NCI-H748 (cell line): Measurements from ENCODE around the gene PRICKLE3.
"Not testable (repeated sequence)": the region's sequence is repeated elsewhere in the genome, so short reads cannot be mapped to it uniquely, and the experiment has no call there.

Experiments used
- DNase-seq: peaks from one replicate; lab custom pipeline; 2025; ENCODE audit not compliant: unreplicated experiment; lab: John Stamatoyannopoulos, UW

Gene PRICKLE3

DNA sequence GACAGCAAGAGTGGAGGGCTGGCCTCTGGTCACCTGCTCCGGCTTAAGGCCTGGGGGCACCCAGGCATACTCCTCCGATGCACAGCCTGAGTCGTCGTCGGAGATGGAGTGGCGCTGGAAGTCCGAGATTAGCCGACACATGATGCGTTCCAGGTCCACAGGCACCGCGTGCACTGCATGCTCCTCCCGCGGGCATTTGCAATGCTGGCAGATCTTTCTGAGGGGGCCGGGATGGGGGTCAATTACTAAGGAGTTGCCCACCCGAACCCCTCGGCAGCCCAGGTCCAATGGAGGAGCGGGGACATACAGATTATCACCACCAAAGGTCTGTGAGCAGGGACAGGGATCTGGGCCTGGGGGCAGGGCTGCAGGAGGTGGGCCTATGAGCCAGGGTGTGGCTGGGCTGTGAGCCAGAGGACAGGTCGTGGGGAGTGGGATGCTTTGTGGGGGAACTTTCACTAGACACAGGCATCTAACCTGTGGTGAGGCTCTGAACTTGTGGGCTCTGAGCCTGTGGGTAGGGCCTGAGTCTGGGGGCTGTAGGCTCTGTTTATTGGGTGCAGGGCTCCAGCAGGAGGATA is 2.4 kb downstream of the PRICKLE3 start:
- no peak for DNase-seq

GRCh38 chrX:49179358-49179757 is 6.8 kb downstream of the PRICKLE3 start:
- DNase-seq: no peak

DNA sequence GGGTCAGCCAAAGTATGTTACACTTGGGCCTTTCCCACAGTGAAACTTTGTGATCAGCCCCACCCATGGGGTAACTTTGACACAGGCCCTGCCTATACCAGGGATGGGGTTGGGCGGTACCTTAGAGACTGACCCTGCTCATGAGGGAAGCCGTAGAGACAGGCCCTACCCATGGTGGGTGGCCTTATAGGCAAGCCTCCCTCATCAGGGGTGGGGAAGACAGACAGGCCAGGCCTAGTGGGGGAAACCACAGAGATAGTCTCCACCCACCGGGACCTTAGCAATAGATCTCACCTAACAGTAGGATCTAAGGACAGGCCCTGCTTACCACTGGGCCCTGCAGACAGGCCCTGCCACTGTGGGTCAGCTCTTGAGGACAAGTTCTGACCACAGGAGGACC is 7.6 kb downstream of the PRICKLE3 start:
- no peak for DNase-seq

DNA sequence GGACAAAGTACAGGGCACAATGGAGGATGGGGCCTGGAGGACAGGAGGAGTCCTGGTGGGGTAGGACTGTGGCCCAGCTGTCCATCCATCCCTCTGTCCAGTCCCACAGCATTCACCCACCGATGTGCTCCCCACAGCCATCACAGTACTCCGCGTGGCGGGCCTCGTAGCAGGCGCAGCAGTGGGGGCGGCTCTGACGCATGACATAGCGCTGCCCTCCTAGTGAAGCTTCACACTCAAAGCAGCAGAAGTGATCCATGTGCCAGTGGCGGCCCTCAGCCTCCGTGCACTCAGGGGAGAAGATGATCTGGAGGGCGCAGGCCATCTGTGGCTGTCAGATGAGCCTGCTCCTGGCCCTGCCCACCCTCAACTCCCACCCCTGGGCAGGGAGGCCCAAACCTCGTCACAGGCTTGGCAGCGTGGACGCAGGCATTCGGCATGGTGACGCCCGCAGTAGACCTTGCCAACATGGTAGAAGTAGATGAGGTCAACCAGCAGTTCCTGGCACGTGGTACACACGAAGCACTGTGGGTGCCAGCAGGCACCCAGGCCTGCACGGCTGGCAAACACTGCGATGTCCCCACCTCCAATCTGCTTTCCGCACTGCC is 8.2 kb downstream of the PRICKLE3 start:
- no peak for DNase-seq

DNA sequence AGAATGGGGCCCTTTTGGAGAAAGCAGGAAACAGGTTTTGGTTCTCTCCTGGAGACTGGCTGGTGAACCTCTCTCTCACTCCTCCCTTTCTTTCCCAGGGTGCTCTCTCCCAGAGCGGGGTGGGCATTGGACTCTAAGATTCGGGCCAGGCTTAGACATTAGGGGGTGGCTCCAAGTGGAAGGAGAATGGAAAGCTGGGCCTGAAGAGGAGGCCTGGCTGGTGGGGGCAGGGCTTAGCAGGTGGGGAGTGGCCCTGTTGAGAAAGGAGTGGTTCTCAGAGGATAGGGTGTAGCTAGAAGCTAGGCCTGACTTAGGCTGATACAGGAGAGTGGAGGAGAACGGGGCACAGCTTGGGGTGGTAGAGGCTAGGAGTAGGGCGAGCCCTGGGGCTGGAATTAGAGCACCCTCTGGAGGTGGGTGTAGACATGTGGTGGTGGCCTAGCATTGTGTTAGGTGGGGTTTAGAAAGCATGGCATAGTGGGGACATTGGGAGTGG is 8.8 kb downstream of the PRICKLE3 start:
- no peak for DNase-seq

GRCh38 chrX:49176421-49177326 is 9.5 kb downstream of the PRICKLE3 start:
- DNase-seq: no peak

- DNase-seq: no peak
Measured at GRCh38 chrX:49175435-49176274, 10.5 kb downstream of the PRICKLE3 start.

GRCh38 chrX:49174723-49175122 is 11.4 kb downstream of the PRICKLE3 start:
- no peak for DNase-seq

- not testable (repeated sequence) for DNase-seq
Measured at GRCh38 chrX:49173544-49173943, 12.6 kb downstream of the PRICKLE3 start.

DNA sequence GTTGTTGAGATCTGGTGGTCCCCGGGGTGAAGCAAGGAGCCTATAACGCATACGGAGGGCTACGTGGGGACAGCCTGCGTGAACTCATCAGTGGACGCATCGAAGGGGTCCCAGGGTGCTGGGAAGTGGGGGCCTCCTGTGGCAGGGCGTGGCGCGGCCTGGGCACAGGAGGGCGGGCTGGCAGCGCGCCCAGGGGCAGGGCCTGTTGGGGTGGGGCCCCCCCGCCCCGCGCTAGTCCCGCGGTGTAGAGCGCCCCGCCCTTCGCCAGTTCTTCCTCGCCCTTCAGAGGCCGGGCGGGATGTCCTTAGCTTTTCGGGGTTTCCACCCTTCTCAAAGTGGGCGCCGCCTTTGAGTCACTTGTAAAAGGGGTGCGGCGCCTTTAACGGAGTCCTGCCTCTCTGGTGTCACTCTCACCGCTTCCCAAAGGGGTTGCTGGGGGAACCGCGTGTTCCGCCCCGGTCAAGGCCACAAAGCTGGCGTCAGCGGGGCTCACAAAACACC is 13.8 kb downstream of the PRICKLE3 start:
- DNase-seq: peak; percentile 72

DNA sequence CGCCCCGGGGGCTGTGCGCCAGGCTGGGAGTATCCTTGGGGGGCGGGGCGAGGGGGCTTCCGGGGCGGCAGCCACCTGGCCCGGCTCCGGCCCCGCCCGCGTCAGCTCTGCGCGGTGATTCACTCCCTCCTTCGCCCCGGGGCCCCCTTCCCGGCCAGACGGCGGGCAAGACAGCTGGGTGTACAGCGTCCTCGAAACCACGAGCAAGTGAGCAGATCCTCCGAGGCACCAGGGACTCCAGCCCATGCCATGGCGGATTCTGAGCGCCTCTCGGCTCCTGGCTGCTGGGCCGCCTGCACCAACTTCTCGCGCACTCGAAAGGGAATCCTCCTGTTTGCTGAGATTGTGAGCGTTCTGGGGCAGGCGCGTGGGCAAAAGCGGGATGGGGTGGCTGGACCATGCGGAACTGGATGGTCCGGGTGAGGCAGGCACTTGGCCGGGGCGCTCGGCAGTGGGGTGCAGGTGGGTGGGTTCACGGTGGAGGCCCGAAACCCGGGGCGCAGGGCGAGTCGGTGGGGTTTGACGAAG is 14.4 kb downstream of the PRICKLE3 start, which contains the start of gene PLP2:
PLP2 (plus strand) TSS at position 147 of the 528 bp plus-strand sequence; CDS start at position 250, 103 bp downstream.
- DNase-seq: peak; percentile 53

DNA sequence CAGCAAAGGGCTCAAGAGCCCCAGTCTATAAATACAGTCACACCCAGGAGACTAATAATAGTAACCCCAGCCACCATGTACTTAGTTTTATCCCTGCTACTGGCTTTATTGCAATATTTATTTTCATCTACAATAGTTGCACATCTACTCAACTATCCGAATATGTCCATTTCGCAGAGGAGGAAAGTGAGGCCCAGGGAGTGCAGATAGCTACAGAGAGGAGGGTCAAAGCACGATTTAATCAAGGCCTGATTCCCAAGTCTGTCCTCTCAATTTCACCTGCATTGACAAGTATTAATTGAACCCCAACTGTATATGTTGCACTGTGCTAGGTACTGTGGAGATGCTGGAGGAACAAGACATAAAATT is 18.4 kb downstream of the PRICKLE3 start:
- no peak for DNase-seq

DNA sequence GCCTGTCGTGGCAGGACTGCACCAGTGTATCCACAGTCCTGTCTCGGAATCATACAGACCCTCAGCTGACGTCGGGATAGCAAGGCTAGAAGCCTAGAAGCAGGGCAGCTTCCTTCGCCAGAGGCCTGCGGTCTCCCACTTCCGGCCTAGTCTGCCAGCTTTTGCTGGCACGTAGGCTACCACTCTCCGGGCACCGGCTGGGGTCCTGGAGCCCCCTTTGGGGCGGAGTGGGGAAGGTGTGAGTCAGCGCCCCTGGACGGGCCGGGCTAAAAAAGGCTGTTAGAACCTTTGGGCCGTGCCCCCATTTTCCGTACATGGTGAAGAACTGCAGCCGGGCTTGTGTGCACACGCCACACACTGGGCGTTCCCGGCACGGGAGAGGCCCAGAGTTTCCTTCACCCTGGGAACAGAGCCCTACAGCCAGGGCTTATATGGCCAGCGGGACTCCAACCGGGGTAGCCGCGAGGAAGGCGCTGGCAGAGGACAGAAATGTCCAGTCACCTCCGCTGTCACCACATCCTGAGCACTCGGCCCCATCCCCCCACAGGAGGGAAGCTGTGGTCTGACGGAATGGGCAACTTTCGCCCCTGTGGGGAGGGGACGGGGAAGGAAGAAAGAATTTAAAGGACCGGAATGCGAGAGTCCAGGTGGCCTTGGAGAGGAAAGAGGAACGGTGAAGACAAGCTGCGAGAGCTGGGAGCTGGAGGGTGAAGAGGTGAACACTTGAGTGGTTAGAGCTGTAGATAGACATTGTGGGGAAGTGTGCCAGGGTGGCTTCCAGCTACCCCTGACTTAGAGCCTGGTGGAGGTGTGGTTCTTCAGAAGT is 19.0 kb downstream of the PRICKLE3 start:
- peak; percentile 48 for DNase-seq

DNA sequence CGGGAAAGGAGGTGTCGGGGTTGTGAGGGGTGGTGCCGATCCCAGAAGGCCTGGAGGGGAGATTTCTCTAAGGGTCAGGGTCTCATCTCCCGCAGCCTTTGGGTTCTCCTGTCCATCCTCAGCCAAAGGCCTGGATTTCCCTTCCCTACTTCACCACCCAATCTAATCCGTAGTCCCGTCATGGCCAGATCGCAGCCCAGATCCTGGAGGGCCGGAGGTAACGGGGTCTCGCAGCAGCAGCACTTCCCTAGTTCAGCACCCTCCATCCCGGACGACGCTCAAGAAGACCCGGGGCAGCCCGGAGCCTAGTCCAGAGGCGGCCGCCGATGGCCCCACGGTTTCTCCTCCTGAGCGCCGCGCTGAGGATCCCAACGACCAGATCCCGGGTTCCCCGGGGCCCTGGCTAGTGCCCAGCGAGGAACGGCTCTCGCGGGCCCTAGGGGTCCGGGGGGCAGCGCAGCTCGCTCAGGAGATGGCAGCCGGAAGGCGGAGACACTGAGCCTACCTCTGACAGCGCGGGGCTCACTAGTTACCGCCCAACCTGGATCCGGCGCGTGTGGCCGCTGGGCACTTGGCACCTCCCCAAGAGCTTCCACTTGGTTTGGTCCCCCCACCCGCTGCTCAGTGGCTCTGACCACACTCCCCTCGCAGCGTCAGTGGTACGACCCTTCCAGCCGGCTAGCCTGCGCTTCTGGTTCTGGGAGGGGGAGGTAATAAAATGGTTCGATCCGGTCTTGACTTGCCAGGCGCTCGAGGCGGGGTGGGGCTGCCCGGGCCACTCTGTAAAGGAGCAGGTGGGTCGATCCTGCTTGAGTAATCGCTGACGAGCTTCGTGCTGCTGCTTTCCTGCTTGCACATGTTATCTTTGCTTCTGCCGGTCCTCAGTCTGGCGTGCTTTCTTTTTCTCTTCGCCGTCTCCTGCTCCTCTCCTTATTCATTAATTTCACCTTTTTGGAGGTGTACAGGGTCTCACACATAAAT is 20.0 kb downstream of the PRICKLE3 start:
- peak; percentile 97 for DNase-seq

DNA sequence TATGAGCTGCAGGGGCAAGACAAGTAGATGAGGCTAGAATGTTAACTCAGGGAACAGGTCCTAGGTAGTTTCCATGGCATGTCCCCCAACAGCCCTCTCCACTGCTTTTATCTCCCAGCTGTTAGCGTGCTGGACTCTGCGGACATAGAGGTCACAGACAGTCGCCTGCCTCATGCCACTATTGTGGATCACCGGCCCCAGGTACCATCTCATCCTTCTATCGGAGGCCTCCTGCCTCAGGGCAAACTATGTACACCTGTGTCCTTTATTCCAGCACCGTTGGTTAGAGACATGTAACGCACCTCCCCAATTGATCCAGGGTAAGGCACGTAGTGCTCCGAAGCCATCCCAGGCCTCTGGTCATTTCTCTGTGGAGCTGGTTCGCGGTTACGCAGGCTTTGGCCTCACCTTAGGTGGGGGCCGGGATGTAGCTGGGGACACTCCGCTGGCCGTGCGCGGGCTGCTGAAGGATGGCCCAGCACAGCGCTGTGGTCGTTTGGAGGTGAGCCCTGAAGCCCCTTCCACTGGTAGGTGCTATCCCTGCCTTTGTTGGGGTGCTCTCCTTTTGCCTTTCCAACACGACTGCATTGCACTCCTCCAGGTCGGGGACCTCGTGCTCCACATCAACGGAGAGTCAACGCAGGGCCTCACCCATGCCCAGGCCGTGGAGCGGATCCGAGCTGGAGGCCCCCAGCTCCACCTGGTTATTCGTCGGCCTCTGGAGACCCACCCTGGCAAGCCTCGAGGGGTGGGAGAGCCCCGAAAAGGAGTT is 21.4 kb downstream of the PRICKLE3 start:
- no peak for DNase-seq

- peak; percentile 81 for DNase-seq
Measured at GRCh38 chrX:49163555-49164419, 22.4 kb downstream of the PRICKLE3 start.

DNA sequence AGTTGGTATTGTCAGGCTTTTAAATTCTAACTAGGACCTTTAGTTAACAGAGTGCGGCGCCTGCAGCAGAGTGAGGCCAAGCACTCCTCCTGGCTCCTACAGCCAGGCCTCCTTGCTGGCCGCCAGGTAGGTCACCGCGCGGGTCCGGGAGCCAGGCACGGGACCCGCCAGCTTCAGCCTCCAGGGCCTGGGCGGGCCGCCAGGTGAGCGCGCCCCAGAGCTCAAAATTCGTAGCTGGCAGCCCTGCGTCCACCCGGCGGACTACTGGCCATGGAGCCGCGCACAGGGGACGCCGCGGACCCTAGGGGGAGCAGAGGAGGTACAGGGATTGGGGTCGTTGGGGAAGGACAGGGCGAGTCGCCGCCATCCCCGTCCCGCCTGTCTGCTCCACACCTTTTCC is 23.6 kb downstream of the PRICKLE3 start, which contains the start of gene MAGIX:
MAGIX (plus strand) TSS at position 139 of the 400 bp plus-strand sequence; CDS start at position 271, 132 bp downstream.
- no peak for DNase-seq
